ENCODE results near the gene REEP2. TPM values are rescaled to one million over a fixed set of nuclear protein-coding genes. Genes with fewer than 3 reads are reported as not detected.

The REEP2 gene
- total RNA-seq, 4 donors from 2014 or later, result 0.95 to 7.6 (median 1.8) TPM

DNA sequence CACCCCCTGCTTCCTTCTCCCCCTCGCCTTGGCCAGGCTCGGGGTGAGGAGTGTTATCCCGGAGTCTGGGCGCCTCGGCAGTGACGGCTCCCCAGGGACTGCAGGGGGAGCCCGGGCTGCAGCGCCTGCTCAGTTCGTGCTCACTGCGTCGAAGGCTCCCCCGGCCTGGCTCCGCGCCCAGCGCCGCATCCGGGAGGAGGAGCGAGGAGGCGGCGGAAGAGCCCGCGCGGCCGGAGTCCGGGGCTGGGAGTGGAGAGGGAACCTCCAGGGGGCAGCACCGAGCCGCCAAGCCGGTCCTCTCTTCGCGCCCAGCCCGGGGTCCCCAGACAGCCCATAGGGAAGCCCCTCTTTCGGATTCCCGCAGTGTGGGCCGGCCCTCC is 25.1 kb downstream of the REEP2 start:
- peak; percentile 90 to 99 for DNase-seq (ENCODE audit: low spot score in 2 of 2)
- intact Hi-C loops (cut with DNase I; ENCODE audit: low total_unique reads), result loop anchor here (5.0 to 10.0 kb wide), 2 partner anchors 38 to 81 kb away; partner anchors contain the start of gene ETF1
- TF ChIP-seq POLR2A (IDR thresholded peaks at IDR 0.05), result no peak
- TF ChIP-seq, protein P1, sequence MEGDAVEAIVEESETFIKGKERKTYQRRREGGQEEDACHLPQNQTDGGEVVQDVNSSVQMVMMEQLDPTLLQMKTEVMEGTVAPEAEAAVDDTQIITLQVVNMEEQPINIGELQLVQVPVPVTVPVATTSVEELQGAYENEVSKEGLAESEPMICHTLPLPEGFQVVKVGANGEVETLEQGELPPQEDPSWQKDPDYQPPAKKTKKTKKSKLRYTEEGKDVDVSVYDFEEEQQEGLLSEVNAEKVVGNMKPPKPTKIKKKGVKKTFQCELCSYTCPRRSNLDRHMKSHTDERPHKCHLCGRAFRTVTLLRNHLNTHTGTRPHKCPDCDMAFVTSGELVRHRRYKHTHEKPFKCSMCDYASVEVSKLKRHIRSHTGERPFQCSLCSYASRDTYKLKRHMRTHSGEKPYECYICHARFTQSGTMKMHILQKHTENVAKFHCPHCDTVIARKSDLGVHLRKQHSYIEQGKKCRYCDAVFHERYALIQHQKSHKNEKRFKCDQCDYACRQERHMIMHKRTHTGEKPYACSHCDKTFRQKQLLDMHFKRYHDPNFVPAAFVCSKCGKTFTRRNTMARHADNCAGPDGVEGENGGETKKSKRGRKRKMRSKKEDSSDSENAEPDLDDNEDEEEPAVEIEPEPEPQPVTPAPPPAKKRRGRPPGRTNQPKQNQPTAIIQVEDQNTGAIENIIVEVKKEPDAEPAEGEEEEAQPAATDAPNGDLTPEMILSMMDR (IDR thresholded peaks at IDR 0.05), result peak in 1 of 3 donors; percentile 82
- peak overlapping the region; percentile 61 for H3K4me3 ChIP-seq (ENCODE audit: low read depth, poor library complexity, severe bottlenecking)
- WGBS, 2 donors, result 0 to 1% methylated on average over 18 of the region's 34 CpGs

- TF ChIP-seq, protein P1 (IDR thresholded peaks at IDR 0.05), result peak in 1 of 3 donors; percentile 5
- TF ChIP-seq POLR2A (IDR thresholded peaks at IDR 0.05), result no peak
- intact Hi-C loops (cut with DNase I; ENCODE audit: low total_unique reads), result loop anchor here (5.0 to 10.0 kb wide), 2 partner anchors 38 to 80 kb away; partner anchors contain the start of gene ETF1
- DNase-seq (ENCODE audit: low spot score in 2 of 2), result peak; percentile 98 to 99
- peak overlapping the region; percentile 61 for H3K4me3 ChIP-seq (ENCODE audit: low read depth, poor library complexity, severe bottlenecking)
- 0 to 1% methylated on average over 16 to 39 of the region's 64 CpGs for WGBS, 2 donors
These were observed 25.8 kb downstream of the REEP2 start for GRCh38 chr5:138464388-138465260.

GRCh38 chr5:138465261-138466124 is 26.6 kb downstream of the REEP2 start, which contains the start of gene EGR1:
EGR1 (plus strand) TSS chr5:138465479; CDS start chr5:138465762, 283 bp downstream.
- DNase-seq (ENCODE audit: low spot score in 2 of 2), result peak; percentile 96 to 99
- WGBS, 2 donors, result 0 to 1% methylated on average over 54 to 78 of the region's 85 CpGs
- intact Hi-C loops (cut with DNase I; ENCODE audit: low total_unique reads), result loop anchor here (10.0 kb wide), 1 partner anchor 79 kb away; the partner anchor contains the start of gene ETF1
- peak within 1 kb of the TSS; percentile 61 for H3K4me3 ChIP-seq (ENCODE audit: low read depth, poor library complexity, severe bottlenecking)
- TF ChIP-seq POLR2A (IDR thresholded peaks at IDR 0.05), result peak in 1 of 2 donors; percentile 76
- TF ChIP-seq, protein P1 (IDR thresholded peaks at IDR 0.05), result no peak

- TF ChIP-seq POLR2A (IDR thresholded peaks at IDR 0.05), result no peak
- TF ChIP-seq, protein P1 (IDR thresholded peaks at IDR 0.05), result no peak
- intact Hi-C loops (cut with DNase I; ENCODE audit: low total_unique reads), result loop anchor here (10.0 kb wide), 1 partner anchor 78 kb away; the partner anchor contains the start of gene ETF1
- DNase-seq (ENCODE audit: low spot score in 2 of 2), result no peak
- H3K4me3 ChIP-seq (ENCODE audit: low read depth, poor library complexity, severe bottlenecking), result peak overlapping the region; percentile 61
- WGBS, 2 donors, result 12 to 15% methylated on average over 28 to 38 of the region's 39 CpGs
These were observed 27.5 kb downstream of the REEP2 start for GRCh38 chr5:138466125-138466899.

All from lower leg skin (tissue), 4 donors.